Heart right ventricle (tissue), 16 donors: ENCODE data around the gene KRTAP10-9. TPM values are rescaled to one million over a fixed set of nuclear protein-coding genes. Genes with fewer than 3 reads are reported as not detected.

ENCODE experiments used
- ATAC-seq, 8 donors: fragments of 200-7000 bp; cut with Tn5 transposase; one replicate each; pipeline ENCODE4 v1.9.1; 2020; ENCODE audit warnings: mild to moderate bottlenecking in 8 of 8, moderate library complexity in 8 of 8, moderate number of reproducible peaks in 1 of 8
- DNase-seq, 2 donors: peaks; one replicate each; pipeline ENCODE4 v3.0.0-alpha.2; 2020
- H3K27ac ChIP-seq, 10 donors: fragments of 200-600 bp; sonication (generic) in 2 of 10; one replicate each; pipeline versions ENCODE4 v1.5.0 to v1.8.0; 2020 to 2022; ENCODE audit warnings: mild to moderate bottlenecking in 3 of 10
- H3K27me3 ChIP-seq, 7 donors: fragments of 200-600 bp; one replicate each; pipeline ENCODE4 v1.8.0; 2021 to 2022; ENCODE audit warnings: mild to moderate bottlenecking in 2 of 7
- H3K36me3 ChIP-seq, 9 donors: fragments of 200-600 bp; sonication (generic) in 1 of 9; one replicate each; pipeline versions ENCODE4 v1.5.0 to v1.8.0; 2020 to 2022; ENCODE audit warnings: mild to moderate bottlenecking in 2 of 9
- H3K4me1 ChIP-seq, 9 donors: fragments of 200-600 bp; sonication (generic) in 1 of 9; one replicate each; pipeline versions ENCODE4 v1.5.0 to v1.8.0; 2020 to 2022; ENCODE audit warnings: mild to moderate bottlenecking in 4 of 9
- H3K4me3 ChIP-seq, 10 donors: fragments of 200-600 bp; sonication (generic) in 2 of 10; one replicate each; pipeline versions ENCODE4 v1.5.0 to v1.8.0; 2020 to 2022; ENCODE audit warnings: mild to moderate bottlenecking in 7 of 10, moderate library complexity in 2 of 10
- H3K9me3 ChIP-seq, 11 donors: fragments of 200-600 bp in 10 of 11; sonication (generic) in 2 of 11; one replicate each; pipeline versions ENCODE4 v1.5.0 to v1.8.0; 2013 to 2022; ENCODE audit warnings: mild to moderate bottlenecking in 2 of 11, control low read depth in 1 of 11, moderate library complexity in 1 of 11
- WGBS, 2 donors: extraction: QIAGEN DNeasy Blood & Tissue Kit; methylation state at CpG; one replicate each; pipeline ENCODE4 v1.1.7; 2013; ENCODE audit warnings: inconsistent platforms in 1 of 2; 5-methylcytosine and 5-hydroxymethylcytosine counted together
- intact Hi-C, 10 donors: fragments of 100-400 bp; cut with DNase I; formaldehyde crosslinking; loops; one replicate each; pipeline versions ENCODE4 v1.11.1 to v1.14.2; 2022
- polyA plus RNA-seq, 2 donors: library from polyadenylated mRNA; stranded (reverse); fragments of 200-250 nt; gene quantifications; one replicate each; pipeline ENCODE4 v1.2.3, GENCODE V29; 2013
- total RNA-seq, 10 donors: library from RNA; stranded (reverse); fragmentation: NEBNext Ultra II Directional in 3 of 10; extraction: Animal tissue kit (Norgen Biotek cat#: 25700) in 3 of 10; gene quantifications; one replicate each; pipeline versions ENCODE4 v1.2.1 to v1.2.4, GENCODE V29; 2021 to 2023
- TF ChIP-seq, protein P1 (sequence below), 9 donors: fragments of 200-600 bp; sonication (generic) in 2 of 9; IDR thresholded peaks; one replicate each; pipeline versions ENCODE4 v1.5.0 to v1.8.0; 2021 to 2022; ENCODE audit warnings: antibody characterized with exemption in 9 of 9, mild to moderate bottlenecking in 5 of 9, moderate library complexity in 1 of 9
- donor health status: Arrhythmogenic right ventricular cardiomyopathy.
- donor health status: ischemic (EF 13 %, LVEDD 7.1; RV severe dilation, severe dysfunction).
- donor health status: healthy with polysubstance abuse.
- donor health status: DM: no; HTN: yes; CAD: no.
- donor health status: DM: no; HTN: no; CAD: no.
- donor health status: ischemic (EF 25% LVEDD 6.9; RV normal size, moderate dysfunction).
- donor health status: ischemic (EF 25% LVEDD 5.7; RV mildly dilated, moderate dysfunction).
- donor health status: healthy.
- donor health status: DM: yes; HTN: yes; CAD: no.
- donor health status: Ischemic cardiomyopathy.
- donor health status: ischemic (EF 35%, LVEDD 5.7; RV mildly dilated, moderate dysfunction).
- donor health status: nonischemic (EF 11% LVEDD 7.7; RV severe dilation, severe dysfunction).
- donor health status: DM: yes; HTN: yes; CAD: no.
- donor health status: PGD.
- donor health status: ischemic (EF 29% LVEDD 5.4; RV normal size, mild dysfunction).
- donor health status: nonischemic (EF 23%, LVEDD 6.1; RV moderate dilation, normal function).

The KRTAP10-9 gene
- total and polyA plus RNA-seq, 12 donors = not detected

GRCh38 chr21:44650973-44651675, 24.2 kb downstream of the KRTAP10-9 start:
- no peaks in the 10 kb centered on the region for H3K36me3 ChIP-seq
- H3K4me3 ChIP-seq = no peak overlapping the region
- WGBS, 2 donors = 84 to 90% methylated on average over 12 of the region's 12 CpGs
- H3K9me3 ChIP-seq = peaks cover 0 to 7% (median 2%) of the 10 kb centered on the region in 11 donors
- peaks cover 0 to 34% (median 15%) of the 10 kb centered on the region in 7 donors for H3K27me3 ChIP-seq
- intact Hi-C loops = no loop called here
- H3K27ac ChIP-seq = no peak overlapping the region
- no peak for ATAC-seq
- no peak for DNase-seq
- H3K4me1 ChIP-seq = no peaks in the 10 kb centered on the region
- TF ChIP-seq, protein P1, sequence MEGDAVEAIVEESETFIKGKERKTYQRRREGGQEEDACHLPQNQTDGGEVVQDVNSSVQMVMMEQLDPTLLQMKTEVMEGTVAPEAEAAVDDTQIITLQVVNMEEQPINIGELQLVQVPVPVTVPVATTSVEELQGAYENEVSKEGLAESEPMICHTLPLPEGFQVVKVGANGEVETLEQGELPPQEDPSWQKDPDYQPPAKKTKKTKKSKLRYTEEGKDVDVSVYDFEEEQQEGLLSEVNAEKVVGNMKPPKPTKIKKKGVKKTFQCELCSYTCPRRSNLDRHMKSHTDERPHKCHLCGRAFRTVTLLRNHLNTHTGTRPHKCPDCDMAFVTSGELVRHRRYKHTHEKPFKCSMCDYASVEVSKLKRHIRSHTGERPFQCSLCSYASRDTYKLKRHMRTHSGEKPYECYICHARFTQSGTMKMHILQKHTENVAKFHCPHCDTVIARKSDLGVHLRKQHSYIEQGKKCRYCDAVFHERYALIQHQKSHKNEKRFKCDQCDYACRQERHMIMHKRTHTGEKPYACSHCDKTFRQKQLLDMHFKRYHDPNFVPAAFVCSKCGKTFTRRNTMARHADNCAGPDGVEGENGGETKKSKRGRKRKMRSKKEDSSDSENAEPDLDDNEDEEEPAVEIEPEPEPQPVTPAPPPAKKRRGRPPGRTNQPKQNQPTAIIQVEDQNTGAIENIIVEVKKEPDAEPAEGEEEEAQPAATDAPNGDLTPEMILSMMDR (IDR thresholded peaks at IDR 0.05) = no peak

DNA sequence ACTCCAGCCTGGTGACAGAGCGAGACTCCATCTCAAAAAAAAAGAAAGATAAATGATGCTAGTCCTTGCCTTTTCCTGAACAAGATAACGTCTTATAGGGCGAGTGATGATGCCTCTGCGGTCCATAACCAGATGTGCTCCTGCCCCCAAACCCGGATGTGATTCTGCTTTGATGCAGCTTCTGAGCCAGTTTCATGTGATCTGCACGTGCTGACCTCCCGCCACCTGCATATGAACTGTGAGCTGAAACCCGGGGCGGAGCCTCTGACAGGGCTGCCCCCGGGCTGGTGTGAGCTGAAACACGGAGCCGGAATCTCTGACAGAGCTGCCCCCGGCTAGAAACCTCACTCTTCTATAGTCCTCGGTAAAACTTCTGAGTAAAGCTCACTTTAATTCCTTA, 26.2 kb downstream of the KRTAP10-9 start:
- intact Hi-C loops = no loop called here
- TF ChIP-seq, protein P1 (IDR thresholded peaks at IDR 0.05) = no peak
- H3K27me3 ChIP-seq = peaks cover 0 to 28% (median 6%) of the 10 kb centered on the region in 7 donors

GRCh38 chr21:44653656-44654575, 27.0 kb downstream of the KRTAP10-9 start:
- H3K9me3 ChIP-seq = peaks cover 0 to 20% (median 4%) of the 10 kb centered on the region in 11 donors
- TF ChIP-seq, protein P1 (IDR thresholded peaks at IDR 0.05) = no peak
- intact Hi-C loops = no loop called here
- H3K4me3 ChIP-seq = no peak overlapping the region
- H3K27ac ChIP-seq = peak overlapping the region in 1 of 10 donors; percentile 69
- no peaks in the 10 kb centered on the region for H3K36me3 ChIP-seq
- DNase-seq (no peak), ATAC-seq (peak in 1 of 8 donors; percentile 9)
- no peaks in the 10 kb centered on the region for H3K4me1 ChIP-seq
- WGBS, 2 donors = 67 to 73% methylated on average over 17 of the region's 17 CpGs
- peaks cover 0 to 28% (median under 1%) of the 10 kb centered on the region in 7 donors for H3K27me3 ChIP-seq

More for the DNA sequence above, 26.2 kb downstream of the KRTAP10-9 start:
- Histone ChIP-seq H3K27ac (no peak overlapping the region), H3K36me3 (no peaks in the 10 kb centered on the region), H3K4me1 (no peaks in the 10 kb centered on the region), H3K4me3 (no peak overlapping the region), H3K9me3 (peaks cover 0 to 20% (median 4%) of the 10 kb centered on the region in 11 donors)
- DNase-seq (no peak), ATAC-seq (no peak)
- 63 to 65% methylated on average over 14 of the region's 14 CpGs for WGBS, 2 donors

DNA sequence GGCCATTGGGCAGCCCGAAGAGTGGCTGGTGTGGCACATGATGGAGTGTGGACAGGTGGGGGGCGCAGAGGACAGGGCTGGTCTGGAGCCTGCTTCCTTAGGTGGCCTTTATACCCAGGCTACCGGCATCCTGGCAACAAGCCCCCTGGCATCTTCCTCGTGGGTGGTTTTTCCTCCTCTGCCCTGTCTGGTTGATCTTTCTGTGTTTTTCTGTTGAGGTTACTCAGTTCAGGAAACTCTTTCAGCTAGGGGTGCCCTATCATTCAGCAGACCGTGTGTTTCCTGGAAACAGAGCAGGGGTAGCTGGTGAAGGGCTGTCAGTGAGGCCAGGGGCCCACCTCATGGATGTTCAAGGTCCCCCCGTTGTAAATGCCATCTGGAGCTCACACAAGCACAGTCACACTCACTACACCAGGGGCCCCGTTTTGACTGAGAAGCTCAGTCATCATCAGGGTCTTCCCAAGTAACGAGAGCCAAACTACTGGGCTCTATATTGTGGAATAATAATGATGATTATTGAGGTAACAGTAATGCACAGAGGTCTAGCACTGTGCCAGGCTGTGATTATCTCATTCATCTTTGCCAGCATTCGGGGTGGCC, 27.8 kb downstream of the KRTAP10-9 start, which contains the start of gene KRTAP12-4:
Gene KRTAP12-4 (minus strand): TSS at position 84 of the 600 bp plus-strand sequence. CDS start 45 bp downstream, at position 39.
- DNase-seq (no peak), ATAC-seq (no peak)
- Histone ChIP-seq H3K9me3 (peaks cover 0 to 20% (median 4%) of the 10 kb centered on the region in 11 donors), H3K27me3 (peaks cover 0 to 34% (median 0%) of the 10 kb centered on the region in 7 donors), H3K4me1 (no peaks in the 10 kb centered on the region), H3K36me3 (no peaks in the 10 kb centered on the region), H3K27ac (peak within 1 kb of the TSS in 1 of 10 donors; percentile 69), H3K4me3 (no peak within 1 kb of the TSS)
- intact Hi-C loops = no loop called here
- WGBS, 2 donors = 74 to 77% methylated on average over 9 of the region's 9 CpGs
- TF ChIP-seq, protein P1 (IDR thresholded peaks at IDR 0.05) = no peak
